ENCODE results near the gene ERI2.

Gene ERI2

DNA sequence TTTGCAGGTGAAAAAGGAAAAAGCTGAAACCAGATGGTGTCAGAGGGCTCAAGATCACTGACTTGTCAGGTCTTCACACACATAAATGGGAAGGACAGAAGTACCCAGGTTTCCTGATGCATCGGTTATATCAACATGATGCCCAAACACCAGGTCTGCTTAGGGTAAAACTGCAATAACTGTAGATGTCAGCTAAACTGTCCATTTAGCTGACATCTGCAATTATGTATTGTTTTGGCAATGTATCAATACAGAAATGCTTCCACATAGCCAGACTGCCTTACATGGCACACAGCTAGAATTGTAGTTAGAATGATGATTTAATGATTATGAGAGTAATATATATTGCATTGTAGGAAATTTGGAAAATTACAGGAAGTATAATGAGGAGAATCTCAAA is 37.5 kb downstream of the ERI2 start:
- TF ChIP-seq ZNF354C (tag by site-specific recombination; IDR thresholded peaks at IDR 0.05; ENCODE audit: borderline replicate concordance, low read depth) (no peak), ZNF184 (tag by site-specific recombination; IDR thresholded peaks at IDR 0.05) (no peak), GLIS2 (tag by site-specific recombination; IDR thresholded peaks at IDR 0.05) (no peak), ZBTB17 (tag by site-specific recombination; IDR thresholded peaks at IDR 0.05) (no peak), ZNF175 (tag by site-specific recombination; IDR thresholded peaks at IDR 0.05) (no peak), ZNF624 (tag by site-specific recombination; IDR thresholded peaks at IDR 0.05) (no peak), ZBTB1 (tag by site-specific recombination; IDR thresholded peaks at IDR 0.05) (no peak), ZNF449 (tag by site-specific recombination; IDR thresholded peaks at IDR 0.05) (no peak), ZNF221 (tag by site-specific recombination; IDR thresholded peaks at IDR 0.05; ENCODE audit: borderline replicate concordance) (no peak), PBX3 (CRISPR knock-in tag; IDR thresholded peaks at IDR 0.05) (no peak), TSHZ1 (tag by site-specific recombination; IDR thresholded peaks at IDR 0.05; ENCODE audit: borderline replicate concordance) (no peak), ZNF169 (tag by site-specific recombination; IDR thresholded peaks at IDR 0.05) (no peak)
- Histone ChIP-seq H3K4me3 (ENCODE audit: low read depth, low read length) (no peak overlapping the region), H3K27ac (ENCODE audit: extremely low read depth, low read depth, low read length) (no peak overlapping the region), H3K4me1 (ENCODE audit: control insufficient read depth, insufficient read depth, low read length) (no peaks in the 10 kb centered on the region), H3K9me3 (ENCODE audit: control insufficient read depth, insufficient read depth, low read depth, low read length) (no peaks in the 10 kb centered on the region), H3K36me3 (ENCODE audit: control insufficient read depth in 2 of 2, insufficient read depth in 1 of 2, low read length in 2 of 2) (no peaks in the 10 kb centered on the region)
- CTCF ChIA-PET: interaction anchor here (0.7 kb wide), 2 partner anchors 11 to 1095 kb away, joined by 3 read pairs; no protein-coding TSS in a partner anchor
- POLR2A ChIA-PET: no interaction called here

GRCh38 chr16:20768121-20768520 is 38.2 kb downstream of the ERI2 start:
- no peaks in the 10 kb centered on the region for H3K36me3 ChIP-seq (ENCODE audit: control insufficient read depth in 2 of 2, insufficient read depth in 1 of 2, low read length in 2 of 2)
- TF ChIP-seq MYNN (tag by site-specific recombination; IDR thresholded peaks at IDR 0.05; ENCODE audit: borderline replicate concordance) (no peak), TRIM28 (IDR thresholded peaks at IDR 0.05; ENCODE audit: borderline replicate concordance, low read length) (no peak), ZNF623 (tag by site-specific recombination; IDR thresholded peaks at IDR 0.05) (no peak), ZNF280C (tag by site-specific recombination; IDR thresholded peaks at IDR 0.05) (no peak), ZNF473 (tag by site-specific recombination; IDR thresholded peaks at IDR 0.05) (no peak), ZNF624 (tag by site-specific recombination; IDR thresholded peaks at IDR 0.05) (no peak), ZFP37 (tag by site-specific recombination; IDR thresholded peaks at IDR 0.05) (no peak), ZNF311 (tag by site-specific recombination; IDR thresholded peaks at IDR 0.05; ENCODE audit: borderline replicate concordance) (no peak), ZNF175 (tag by site-specific recombination; IDR thresholded peaks at IDR 0.05) (no peak), ZNF449 (tag by site-specific recombination; IDR thresholded peaks at IDR 0.05) (no peak)
- H3K4me1 ChIP-seq (ENCODE audit: control insufficient read depth, insufficient read depth, low read length): no peaks in the 10 kb centered on the region
- H3K27ac ChIP-seq (ENCODE audit: extremely low read depth, low read depth, low read length): no peak overlapping the region
- H3K4me3 ChIP-seq (ENCODE audit: low read depth, low read length): no peak overlapping the region
- H3K9me3 ChIP-seq (ENCODE audit: control insufficient read depth, insufficient read depth, low read depth, low read length): no peaks in the 10 kb centered on the region
- ChIA-PET CTCF (interaction anchor here (0.7 kb wide), 1 partner anchor 12 kb away, joined by 3 read pairs; no protein-coding TSS in a partner anchor), POLR2A (no interaction called here)

Measured in HEK293 (cell line).